Neural progenitor cell (in vitro differentiated cells): Measurements from ENCODE around the gene ADAMTS12.

Experiments used
- CTCF ChIP-seq: fragments of 200-600 bp; sonication (generic); IDR thresholded peaks from 2 replicates; pipeline ENCODE4 v1.5.1; 2017; ENCODE audit warnings: antibody characterized with exemption, mild to moderate bottlenecking
- EZH2 ChIP-seq: fragments of 200-600 bp; sonication (generic); IDR thresholded peaks from 2 replicates; pipeline ENCODE4 v1.6.1; 2017; ENCODE audit warnings: antibody characterized with exemption, mild to moderate bottlenecking, moderate library complexity

GRCh38 chr5:33475706-33476105 lies 416.1 kb downstream of the ADAMTS12 start:
- TF ChIP-seq EZH2 = no peak
- no peak for TF ChIP-seq CTCF
